Measurements from ENCODE around the gene ARFGEF3. TPM values are rescaled to one million over a fixed set of nuclear protein-coding genes. Genes with fewer than 3 reads are reported as not detected.

The ARFGEF3 gene
- total and polyA plus RNA-seq, 2 donors (not counting 1 experiment from before 2014, with no cell fraction given) = not detected

GRCh38 chr6:138370631-138371451 lies 209.1 kb downstream of the ARFGEF3 start:
- Histone ChIP-seq H3K9me3 (ENCODE audit: control extremely low read depth in 1 of 3, control insufficient read depth in 2 of 3, insufficient read depth in 1 of 3, low read length in 2 of 3) (no peaks in the 10 kb centered on the region), H4K20me1 (ENCODE audit: control insufficient read depth, insufficient read depth, low read length, poor library complexity, severe bottlenecking) (no peaks in the 10 kb centered on the region), H3K79me2 (ENCODE audit: control insufficient read depth, insufficient read depth, low read length) (no peaks in the 10 kb centered on the region), H3K4me3 (ENCODE audit: control extremely low read depth in 1 of 5, extremely low read depth in 1 of 5, insufficient read depth in 1 of 5, low read depth in 2 of 5, low read length in 4 of 5) (no peak overlapping the region), H3K27ac (ENCODE audit: low read length in 2 of 2) (no peak overlapping the region), H3K4me1 (ENCODE audit: control insufficient read depth in 2 of 2, insufficient read depth in 2 of 2, low read length in 2 of 2) (no peaks in the 10 kb centered on the region), H3K27me3 (replicated peaks in 1 of 4; ENCODE audit: control extremely low read depth in 1 of 4, control insufficient read depth in 3 of 4, insufficient read depth in 4 of 4, low read length in 3 of 4) (no peaks in the 10 kb centered on the region), H3K4me2 (replicated peaks; ENCODE audit: low read depth, low read length, poor library complexity, severe bottlenecking) (no peak overlapping the region), H3K36me3 (replicated peaks in 1 of 2; ENCODE audit: control extremely low read depth in 1 of 2, control insufficient read depth in 1 of 2, extremely low read depth in 1 of 2, insufficient read depth in 2 of 2, low read length in 1 of 2) (no peaks in the 10 kb centered on the region), H2AFZ (ENCODE audit: insufficient read depth, low read depth, low read length, poor library complexity, severe bottlenecking) (no peak overlapping the region), H3K9ac (ENCODE audit: low read length) (no peak overlapping the region)
- DNase-seq = no peak
- no peak for TF ChIP-seq CTCF (IDR thresholded peaks at IDR 0.05)
- TF ChIP-seq EZH2 (IDR thresholded peaks at IDR 0.05; ENCODE audit: borderline replicate concordance, insufficient read depth, low read depth, low read length, poor library complexity, severe bottlenecking) = no peak
- POLR2A ChIA-PET = no interaction called here
- peaks cover 22% of the 10 kb centered on the region for H3K27me3 Mint-ChIP-seq
- WGBS (ENCODE audit: insufficient coverage) = 76% methylated on average over 4 of the region's 9 CpGs
- H3K9me3 Mint-ChIP-seq (ENCODE audit: insufficient read depth) = peaks cover 2% of the 10 kb centered on the region
- H3K27ac Mint-ChIP-seq = no peak overlapping the region
- no peak overlapping the region for H3K4me3 Mint-ChIP-seq
- no peaks in the 10 kb centered on the region for H3K4me1 Mint-ChIP-seq
- ATAC-seq (ENCODE audit: low read depth) = no peak
- intact Hi-C loops (cut with micrococcal nuclease) = no loop called here
- CTCF ChIA-PET = interaction anchor here (0.6 to 1.2 kb wide), 2 partner anchors 14 to 34 kb away, joined by 3 to 5 read pairs; no protein-coding TSS in a partner anchor

- Histone ChIP-seq H3K4me3 (ENCODE audit: control extremely low read depth in 1 of 5, extremely low read depth in 1 of 5, insufficient read depth in 1 of 5, low read depth in 2 of 5, low read length in 4 of 5) (no peak overlapping the region), H3K4me2 (replicated peaks; ENCODE audit: low read depth, low read length, poor library complexity, severe bottlenecking) (no peak overlapping the region)
- intact Hi-C loops (cut with micrococcal nuclease) = no loop called here
Measured at GRCh38 chr6:138371452-138371711, 209.6 kb downstream of the ARFGEF3 start.

More at GRCh38 chr6:138371452-138371711, 209.6 kb downstream of the ARFGEF3 start:
- Histone ChIP-seq H4K20me1 (ENCODE audit: control insufficient read depth, insufficient read depth, low read length, poor library complexity, severe bottlenecking) (no peaks in the 10 kb centered on the region), H3K27ac (ENCODE audit: low read length in 2 of 2) (no peak overlapping the region), H3K79me2 (ENCODE audit: control insufficient read depth, insufficient read depth, low read length) (no peaks in the 10 kb centered on the region), H3K4me1 (ENCODE audit: control insufficient read depth in 2 of 2, insufficient read depth in 2 of 2, low read length in 2 of 2) (no peaks in the 10 kb centered on the region), H2AFZ (ENCODE audit: insufficient read depth, low read depth, low read length, poor library complexity, severe bottlenecking) (no peak overlapping the region), H3K36me3 (replicated peaks in 1 of 2; ENCODE audit: control extremely low read depth in 1 of 2, control insufficient read depth in 1 of 2, extremely low read depth in 1 of 2, insufficient read depth in 2 of 2, low read length in 1 of 2) (no peaks in the 10 kb centered on the region), H3K27me3 (replicated peaks in 1 of 4; ENCODE audit: control extremely low read depth in 1 of 4, control insufficient read depth in 3 of 4, insufficient read depth in 4 of 4, low read length in 3 of 4) (no peaks in the 10 kb centered on the region), H3K9ac (ENCODE audit: low read length) (no peak overlapping the region), H3K9me3 (ENCODE audit: control extremely low read depth in 1 of 3, control insufficient read depth in 2 of 3, insufficient read depth in 1 of 3, low read length in 2 of 3) (no peaks in the 10 kb centered on the region)
- ChIA-PET CTCF (interaction anchor here (0.6 kb wide), 1 partner anchor 13 kb away, joined by 5 read pairs; no protein-coding TSS in a partner anchor), POLR2A (no interaction called here)
- no peak overlapping the region for H3K4me3 Mint-ChIP-seq
- 100% methylated on average over 1 of the region's 3 CpGs for WGBS (ENCODE audit: insufficient coverage)
- DNase-seq = no peak
- ATAC-seq (ENCODE audit: low read depth) = no peak
- H3K27ac Mint-ChIP-seq = no peak overlapping the region
- H3K4me1 Mint-ChIP-seq = no peaks in the 10 kb centered on the region
- peaks cover 2% of the 10 kb centered on the region for H3K9me3 Mint-ChIP-seq (ENCODE audit: insufficient read depth)
- TF ChIP-seq CTCF (IDR thresholded peaks at IDR 0.05) (no peak), EZH2 (IDR thresholded peaks at IDR 0.05; ENCODE audit: borderline replicate concordance, insufficient read depth, low read depth, low read length, poor library complexity, severe bottlenecking) (no peak)
- H3K27me3 Mint-ChIP-seq = peaks cover 21% of the 10 kb centered on the region
